ENCODE results near the gene PROK1. TPM values are rescaled to one million over a fixed set of nuclear protein-coding genes. Genes with fewer than 3 reads are reported as not detected.
"Not testable (repeated sequence)": the region's sequence is repeated elsewhere in the genome, so short reads cannot be mapped to it uniquely, and the experiment has no call there.

The PROK1 gene
- total RNA-seq, 1 experiment from 2014 or later, result not detected

DNA sequence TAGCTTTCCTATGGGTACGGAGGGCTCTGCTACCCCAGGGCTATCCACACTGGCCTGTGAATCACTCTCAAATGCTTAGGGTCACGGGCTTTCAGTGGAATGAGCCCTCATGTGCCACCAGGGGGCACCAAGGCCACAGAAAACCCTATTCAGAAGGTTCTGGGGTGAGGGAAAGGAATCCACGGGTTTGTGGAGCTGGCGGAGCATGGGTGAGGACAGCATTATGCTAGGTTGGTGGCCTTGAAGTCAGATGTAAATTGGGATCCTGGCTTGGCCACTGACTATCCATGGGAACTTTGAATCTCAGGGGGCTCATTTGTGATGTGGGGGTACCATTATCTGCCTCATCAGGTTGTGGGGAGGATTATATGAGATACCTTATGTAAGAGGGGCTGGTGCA lies 38.4 kb upstream of the PROK1 start:
- TF ChIP-seq, protein P1, sequence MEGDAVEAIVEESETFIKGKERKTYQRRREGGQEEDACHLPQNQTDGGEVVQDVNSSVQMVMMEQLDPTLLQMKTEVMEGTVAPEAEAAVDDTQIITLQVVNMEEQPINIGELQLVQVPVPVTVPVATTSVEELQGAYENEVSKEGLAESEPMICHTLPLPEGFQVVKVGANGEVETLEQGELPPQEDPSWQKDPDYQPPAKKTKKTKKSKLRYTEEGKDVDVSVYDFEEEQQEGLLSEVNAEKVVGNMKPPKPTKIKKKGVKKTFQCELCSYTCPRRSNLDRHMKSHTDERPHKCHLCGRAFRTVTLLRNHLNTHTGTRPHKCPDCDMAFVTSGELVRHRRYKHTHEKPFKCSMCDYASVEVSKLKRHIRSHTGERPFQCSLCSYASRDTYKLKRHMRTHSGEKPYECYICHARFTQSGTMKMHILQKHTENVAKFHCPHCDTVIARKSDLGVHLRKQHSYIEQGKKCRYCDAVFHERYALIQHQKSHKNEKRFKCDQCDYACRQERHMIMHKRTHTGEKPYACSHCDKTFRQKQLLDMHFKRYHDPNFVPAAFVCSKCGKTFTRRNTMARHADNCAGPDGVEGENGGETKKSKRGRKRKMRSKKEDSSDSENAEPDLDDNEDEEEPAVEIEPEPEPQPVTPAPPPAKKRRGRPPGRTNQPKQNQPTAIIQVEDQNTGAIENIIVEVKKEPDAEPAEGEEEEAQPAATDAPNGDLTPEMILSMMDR (conservative IDR thresholded peaks at IDR 0.05; ENCODE audit: low read depth, low read length), result peak; percentile 90
- TF ChIP-seq EZH2 (IDR thresholded peaks at IDR 0.05; ENCODE audit: low read length, unreplicated experiment), result no peak

DNA sequence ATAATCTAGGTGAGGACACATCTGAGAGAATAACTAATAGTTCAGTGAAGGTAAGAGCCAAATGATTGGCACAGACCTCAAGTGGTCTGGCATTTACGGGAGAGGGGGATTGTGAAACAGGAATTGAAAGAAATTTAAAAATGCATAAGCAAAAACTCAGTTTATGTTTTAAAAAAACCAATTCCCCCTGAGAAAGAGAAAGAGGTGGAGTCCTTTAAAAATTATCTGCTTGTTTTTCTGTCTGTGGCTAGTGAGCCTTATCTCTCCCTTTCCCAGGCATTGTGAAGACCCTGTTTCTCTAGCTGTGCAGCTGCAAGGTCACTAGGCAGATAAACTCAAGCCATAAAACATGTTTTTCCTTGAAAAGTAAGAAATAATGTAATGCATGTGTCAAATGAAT lies 37.9 kb upstream of the PROK1 start:
- H3K27ac ChIP-seq (ENCODE audit: low read length); H3K4me3 ChIP-seq (ENCODE audit: low read length); DNase-seq; H4K20me1 ChIP-seq (ENCODE audit: low read length); H3K9me3 ChIP-seq (ENCODE audit: low read length); H2AFZ ChIP-seq (ENCODE audit: low read length); H3F3A ChIP-seq (ENCODE audit: low read length, unreplicated experiment); H3K4me1 ChIP-seq (ENCODE audit: insufficient read depth, low read length); H3K79me2 ChIP-seq (ENCODE audit: low read length); POLR2A ChIA-PET (ENCODE audit: unreplicated experiment); ATAC-seq; H3K9ac ChIP-seq (ENCODE audit: low read length); H3K36me3 ChIP-seq (ENCODE audit: low read depth, low read length); H3K27me3 ChIP-seq (ENCODE audit: low read length); BruUV-seq (replicated peaks); H3K9me2 ChIP-seq (replicated peaks; ENCODE audit: low read length); H3K4me2 ChIP-seq (ENCODE audit: low read length): not testable (repeated sequence)
- intact Hi-C loops (cut with micrococcal nuclease), result loop anchor here (5.0 to 10.0 kb wide), 2 partner anchors 202 to 211 kb away; no protein-coding TSS in a partner anchor
- CTCF ChIA-PET, result interaction anchor here (0.6 to 1.6 kb wide), 4 partner anchors 47 to 618 kb away, joined by 3 to 11 read pairs (median 6); no protein-coding TSS in a partner anchor

More for the DNA sequence above, 38.4 kb upstream of the PROK1 start:
- intact Hi-C loops (cut with micrococcal nuclease), result loop anchor here (1.0 to 10.0 kb wide), 5 partner anchors 48 to 210 kb away; no protein-coding TSS in a partner anchor
- Histone ChIP-seq H3K27ac (ENCODE audit: low read length) (no peak overlapping the region), H3K27me3 (ENCODE audit: low read length) (no peaks in the 10 kb centered on the region), H3K9me3 (ENCODE audit: low read length) (no peaks in the 10 kb centered on the region), H3K4me1 (ENCODE audit: insufficient read depth, low read length) (peaks cover 8% of the 10 kb centered on the region; the same call in 1 of the 2 replicates), H3K4me3 (ENCODE audit: low read length) (no peak overlapping the region), H2AFZ (ENCODE audit: low read length) (no peak overlapping the region), H4K20me1 (ENCODE audit: low read length) (no peaks in the 10 kb centered on the region), H3F3A (ENCODE audit: low read length, unreplicated experiment) (no peaks in the 10 kb centered on the region), H3K9ac (ENCODE audit: low read length) (no peak overlapping the region), H3K79me2 (ENCODE audit: low read length) (peaks cover 8% of the 10 kb centered on the region), H3K4me2 (ENCODE audit: low read length) (no peak overlapping the region), H3K9me2 (replicated peaks; ENCODE audit: low read length) (no peaks in the 10 kb centered on the region), H3K36me3 (ENCODE audit: low read depth, low read length) (no peaks in the 10 kb centered on the region)
- DNase-seq, result peak; percentile 78
- CTCF ChIA-PET, result interaction anchor here (0.6 to 1.6 kb wide), 5 partner anchors 48 to 618 kb away, joined by 3 to 11 read pairs (median 3); no protein-coding TSS in a partner anchor
- BruUV-seq (replicated peaks), result no TSS peak
- peak; percentile 83 for ATAC-seq
- POLR2A ChIA-PET (ENCODE audit: unreplicated experiment), result no interaction called here

DNA sequence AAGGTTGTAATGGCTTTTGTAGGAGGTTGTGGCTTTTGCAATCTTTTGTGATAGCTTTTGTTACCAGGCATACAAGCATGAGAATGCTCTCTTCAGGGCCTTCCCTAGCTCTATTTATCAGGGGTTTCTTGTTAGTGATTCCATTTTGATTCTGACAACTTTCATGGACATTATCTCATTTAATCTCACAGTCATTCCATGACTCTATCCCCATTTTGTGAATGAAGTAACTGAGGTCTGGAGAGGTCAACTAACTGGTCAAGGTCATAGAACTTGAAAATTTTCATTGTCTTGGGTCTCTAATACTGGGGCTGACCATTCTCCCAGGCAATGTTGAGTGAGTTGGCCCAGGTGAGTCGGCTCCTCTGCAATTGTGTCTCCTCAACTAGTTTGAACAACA lies 32.2 kb upstream of the PROK1 start:
- ATAC-seq (no peak), DNase-seq (no peak)
- Histone ChIP-seq H3K79me2 (ENCODE audit: low read length) (no peaks in the 10 kb centered on the region), H2AFZ (ENCODE audit: low read length) (no peak overlapping the region), H4K20me1 (ENCODE audit: low read length) (no peaks in the 10 kb centered on the region), H3K4me2 (ENCODE audit: low read length) (no peak overlapping the region), H3K4me3 (ENCODE audit: low read length) (no peak overlapping the region), H3F3A (ENCODE audit: low read length, unreplicated experiment) (no peaks in the 10 kb centered on the region), H3K9ac (ENCODE audit: low read length) (no peak overlapping the region), H3K27ac (ENCODE audit: low read length) (no peak overlapping the region), H3K27me3 (ENCODE audit: low read length) (0 out of 2 replicates have a peak, but pooled peaks cover 3% of the 10 kb centered on the region), H3K36me3 (ENCODE audit: low read depth, low read length) (no peaks in the 10 kb centered on the region), H3K4me1 (ENCODE audit: insufficient read depth, low read length) (no peaks in the 10 kb centered on the region), H3K9me2 (replicated peaks; ENCODE audit: low read length) (no peaks in the 10 kb centered on the region), H3K9me3 (ENCODE audit: low read length) (no peaks in the 10 kb centered on the region)
- intact Hi-C loops (cut with micrococcal nuclease), result loop anchor here (10.0 kb wide), 1 partner anchor 196 kb away; no protein-coding TSS in a partner anchor
- CTCF ChIA-PET, result interaction anchor here (0.7 kb wide), 1 partner anchor 78 kb away, joined by 3 read pairs; no protein-coding TSS in a partner anchor
- TF ChIP-seq, protein P1 (conservative IDR thresholded peaks at IDR 0.05; ENCODE audit: low read depth, low read length), result no peak
- TF ChIP-seq EZH2phosphoT487 (IDR thresholded peaks at IDR 0.05; ENCODE audit: borderline replicate concordance, low read length) (no peak), EZH2 (IDR thresholded peaks at IDR 0.05; ENCODE audit: low read length, unreplicated experiment) (no peak)
- no TSS peak for BruUV-seq (replicated peaks)
- POLR2A ChIA-PET (ENCODE audit: unreplicated experiment), result no interaction called here
